K562 (cell line): ENCODE measurements around the gene C19orf47. TPM values are rescaled to one million over a fixed set of nuclear protein-coding genes. Genes with fewer than 3 reads are reported as not detected.

Experiments
- CHCHD3 ChIP-seq: fragments of 250-450 bp; sonication (Bioruptor Pico); IDR thresholded peaks from 2 replicates; pipeline ENCODE4 v2.1.2; 2022; ENCODE audit warnings: mild to moderate bottlenecking
- CTBP1 ChIP-seq: fragments of 450-650 bp; IDR thresholded peaks from 2 replicates; pipeline ENCODE4 v1.6.1; 2016; ENCODE audit warnings: borderline replicate concordance
- IFI16 ChIP-seq: fragments of 250-450 bp; sonication (Bioruptor Pico); IDR thresholded peaks from 2 replicates; pipeline ENCODE4 v2.1.2; 2022; ENCODE audit warnings: mild to moderate bottlenecking, inconsistent platforms
- MAZ ChIP-seq, 2 experiments: fragments of 450-650 bp in 1 of 2; sonication (generic) in 1 of 2; formaldehyde crosslinking; IDR thresholded peaks in 1 of 2; conservative IDR thresholded peaks in 1 of 2; 2 replicates each; pipeline versions ENCODE4 v1.4.0 to v1.5.0; 2020; ENCODE audit warnings: mild to moderate bottlenecking in 1 of 2, missing genetic modification reagents in 1 of 2
- NRF1 ChIP-seq, 2 experiments: fragments of 450-650 bp; IDR thresholded peaks in 1 of 2; conservative IDR thresholded peaks in 1 of 2; 2 replicates each; pipeline ENCODE4 v1.6.1; 2014; ENCODE audit warnings: mild to moderate bottlenecking in 2 of 2
- RBM17 ChIP-seq: fragments of 200-400 bp; formaldehyde crosslinking; IDR thresholded peaks from 2 replicates; pipeline ENCODE4 v1.6.1; 2017; ENCODE audit warnings: low read depth, mild to moderate bottlenecking, low read length, borderline replicate concordance
- RCOR1 ChIP-seq, 2 experiments: IDR thresholded peaks; 2 replicates each; pipeline ENCODE4 v1.6.1; 2012; ENCODE audit warnings: low read depth in 2 of 2, low read length in 2 of 2, borderline replicate concordance in 1 of 2, improper control_type of control experiment in 1 of 2
- SRSF1 ChIP-seq: fragments of 200-400 bp; formaldehyde crosslinking; IDR thresholded peaks from 2 replicates; pipeline ENCODE4 v1.6.1; 2017; ENCODE audit warnings: mild to moderate bottlenecking, low read depth, low read length, moderate library complexity
- ZNF717 ChIP-seq: fragments of 250-450 bp; sonication (Bioruptor Pico); IDR thresholded peaks from 2 replicates; pipeline ENCODE4 v1.5.0; 2021
- polyA plus RNA-seq, 8 experiments: library from polyadenylated mRNA; depleted of rRNA in 4 of 8; stranded (reverse) in 5 of 8; unstranded in 3 of 8; fragments of >200 nt; fragmentation: Nextera tagmentation in 2 of 8; fragmentation: Illumina TruSeq in 1 of 8; extraction: Ambion mirVana in 2 of 8; extraction: Trizol in 1 of 8; gene quantifications; 2 replicates each; pipeline versions ENCODE4 v1.2.1 to v1.2.3, GENCODE V29; 2011 to 2014; ENCODE audit warnings: inconsistent platforms in 1 of 8, missing spikeins in 1 of 8
- total RNA-seq, 7 experiments: library from RNA; depleted of rRNA in 6 of 7; stranded (reverse); fragments of >200 nt in 6 of 7; fragmentation: Illumina TruSeq in 2 of 7; extraction: Trizol in 2 of 7; gene quantifications; 2 replicates each; pipeline versions ENCODE4 v1.2.1 to v1.2.3, GENCODE V29; 2011 to 2021; ENCODE audit warnings: low replicate concordance in 1 of 7
- TF ChIP-seq, protein P1 (sequence below): fragments of 250-450 bp; sonication (Bioruptor Pico); IDR thresholded peaks from 2 replicates; pipeline ENCODE4 v1.9.0; 2021; ENCODE audit warnings: mild to moderate bottlenecking
- TF ChIP-seq, protein P2 (sequence below): fragments of 200-400 bp; formaldehyde crosslinking; IDR thresholded peaks from 2 replicates; pipeline ENCODE4 v1.6.1; 2017; ENCODE audit warnings: mild to moderate bottlenecking, low read depth, low read length, moderate library complexity
- TF ChIP-seq, protein P3 (sequence below), 3 experiments: fragments of 200-800 bp in 1 of 3; sonication (Bioruptor generic) in 1 of 3; sonication (generic) in 1 of 3; formaldehyde crosslinking in 1 of 3; IDR thresholded peaks; 2 replicates each; pipeline versions ENCODE4 v1.6.1 to v1.8.0; 2016 to 2022; ENCODE audit warnings: mild to moderate bottlenecking in 2 of 3, missing compliant biosample characterization in 2 of 3, missing genetic modification characterization in 2 of 3, missing genetic modification reagents in 1 of 3
- TF ChIP-seq, protein P4 (sequence below), 2 experiments: fragments of 150-350 bp in 1 of 2; IDR thresholded peaks; 2 replicates each; pipeline ENCODE4 v1.6.1; 2012 to 2016; ENCODE audit warnings: low read depth in 2 of 2, low read length in 2 of 2, mild to moderate bottlenecking in 1 of 2, moderate library complexity in 1 of 2
- TF ChIP-seq, protein P5 (sequence below): fragments of 450-650 bp; conservative IDR thresholded peaks from 2 replicates; pipeline ENCODE4 v1.6.1; 2016; ENCODE audit warnings: missing genetic modification characterization, low read depth, mild to moderate bottlenecking, control low read depth, missing compliant biosample characterization
- TF ChIP-seq, protein P6 (sequence below): sonication (generic); formaldehyde crosslinking; IDR thresholded peaks from 2 replicates; pipeline ENCODE4 v1.8.0; 2022; ENCODE audit warnings: mild to moderate bottlenecking, low read depth, missing genetic modification reagents

Gene C19orf47
- total and polyA plus RNA-seq, 9 of the 15 experiments (the other 6 are each of a cell fraction or from before 2014, with no cell fraction given): 0.08 to 26.1 (median 14.7) TPM

DNA sequence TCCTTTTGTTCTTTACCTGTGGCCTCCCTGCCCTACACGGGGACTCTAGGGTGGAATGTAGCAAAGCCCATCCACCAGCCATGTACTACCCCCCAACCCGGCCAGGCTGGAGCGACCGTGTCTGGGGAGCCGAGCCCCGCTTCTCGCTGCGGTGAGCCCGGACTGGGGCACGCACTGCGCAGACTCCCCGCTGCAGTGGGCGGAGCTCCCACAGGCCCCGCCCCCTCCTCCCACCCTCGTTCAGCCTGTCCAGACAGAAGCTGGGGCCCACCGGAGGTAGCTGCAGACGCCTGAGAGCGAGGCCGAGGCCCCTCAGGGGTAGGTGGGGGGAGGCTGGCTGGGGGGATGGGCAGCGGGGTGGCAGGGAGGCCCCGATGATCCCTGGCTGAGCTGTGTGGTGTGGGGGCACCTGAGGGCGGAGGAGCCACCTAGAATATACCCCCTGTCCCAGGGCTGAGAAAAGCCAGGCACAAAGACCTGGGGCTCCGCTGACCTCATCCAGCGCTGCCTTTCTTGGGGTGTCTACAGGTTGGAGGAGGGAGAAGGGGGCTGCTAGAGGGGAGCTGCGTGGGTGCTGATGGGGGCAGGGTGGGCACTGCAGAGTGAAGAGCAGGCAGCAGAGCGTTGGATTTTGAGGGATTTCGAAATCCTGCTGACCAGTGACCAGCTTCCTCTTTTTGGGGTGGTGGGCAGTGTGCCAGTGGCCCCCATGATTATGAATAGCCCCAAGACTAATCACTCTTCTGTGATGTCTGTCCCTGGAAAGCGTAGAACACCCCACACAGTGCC lies 17.6 kb upstream of the C19orf47 start (continued):
- no peak for TF ChIP-seq ZNF717
- peak in 1 of 2 experiments; percentile 49; a peak in 1 of 4 replicates for TF ChIP-seq MAZ (CRISPR knock-in tag; conservative IDR thresholded peaks at IDR 0.05 in 1 of 2, IDR thresholded peaks at IDR 0.05 in 1 of 2)
- TF ChIP-seq, protein P1, sequence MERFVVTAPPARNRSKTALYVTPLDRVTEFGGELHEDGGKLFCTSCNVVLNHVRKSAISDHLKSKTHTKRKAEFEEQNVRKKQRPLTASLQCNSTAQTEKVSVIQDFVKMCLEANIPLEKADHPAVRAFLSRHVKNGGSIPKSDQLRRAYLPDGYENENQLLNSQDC (CRISPR knock-in tag): no peak
- TF ChIP-seq, protein P2, sequence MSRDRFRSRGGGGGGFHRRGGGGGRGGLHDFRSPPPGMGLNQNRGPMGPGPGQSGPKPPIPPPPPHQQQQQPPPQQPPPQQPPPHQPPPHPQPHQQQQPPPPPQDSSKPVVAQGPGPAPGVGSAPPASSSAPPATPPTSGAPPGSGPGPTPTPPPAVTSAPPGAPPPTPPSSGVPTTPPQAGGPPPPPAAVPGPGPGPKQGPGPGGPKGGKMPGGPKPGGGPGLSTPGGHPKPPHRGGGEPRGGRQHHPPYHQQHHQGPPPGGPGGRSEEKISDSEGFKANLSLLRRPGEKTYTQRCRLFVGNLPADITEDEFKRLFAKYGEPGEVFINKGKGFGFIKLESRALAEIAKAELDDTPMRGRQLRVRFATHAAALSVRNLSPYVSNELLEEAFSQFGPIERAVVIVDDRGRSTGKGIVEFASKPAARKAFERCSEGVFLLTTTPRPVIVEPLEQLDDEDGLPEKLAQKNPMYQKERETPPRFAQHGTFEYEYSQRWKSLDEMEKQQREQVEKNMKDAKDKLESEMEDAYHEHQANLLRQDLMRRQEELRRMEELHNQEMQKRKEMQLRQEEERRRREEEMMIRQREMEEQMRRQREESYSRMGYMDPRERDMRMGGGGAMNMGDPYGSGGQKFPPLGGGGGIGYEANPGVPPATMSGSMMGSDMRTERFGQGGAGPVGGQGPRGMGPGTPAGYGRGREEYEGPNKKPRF: no peak
- no peak for TF ChIP-seq CHCHD3 (CRISPR knock-in tag)
- peak; percentile 93 to 94 for TF ChIP-seq NRF1 (conservative IDR thresholded peaks at IDR 0.05 in 1 of 2, IDR thresholded peaks at IDR 0.05 in 1 of 2)
- TF ChIP-seq, protein P3, sequence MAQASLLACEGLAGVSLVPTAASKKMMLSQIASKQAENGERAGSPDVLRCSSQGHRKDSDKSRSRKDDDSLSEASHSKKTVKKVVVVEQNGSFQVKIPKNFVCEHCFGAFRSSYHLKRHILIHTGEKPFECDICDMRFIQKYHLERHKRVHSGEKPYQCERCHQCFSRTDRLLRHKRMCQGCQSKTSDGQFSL (CRISPR knock-in tag; IDR thresholded peaks at IDR 0.05): no peak
- TF ChIP-seq, protein P3 (tag; IDR thresholded peaks at IDR 0.05): no peak
- TF ChIP-seq, protein P4, sequence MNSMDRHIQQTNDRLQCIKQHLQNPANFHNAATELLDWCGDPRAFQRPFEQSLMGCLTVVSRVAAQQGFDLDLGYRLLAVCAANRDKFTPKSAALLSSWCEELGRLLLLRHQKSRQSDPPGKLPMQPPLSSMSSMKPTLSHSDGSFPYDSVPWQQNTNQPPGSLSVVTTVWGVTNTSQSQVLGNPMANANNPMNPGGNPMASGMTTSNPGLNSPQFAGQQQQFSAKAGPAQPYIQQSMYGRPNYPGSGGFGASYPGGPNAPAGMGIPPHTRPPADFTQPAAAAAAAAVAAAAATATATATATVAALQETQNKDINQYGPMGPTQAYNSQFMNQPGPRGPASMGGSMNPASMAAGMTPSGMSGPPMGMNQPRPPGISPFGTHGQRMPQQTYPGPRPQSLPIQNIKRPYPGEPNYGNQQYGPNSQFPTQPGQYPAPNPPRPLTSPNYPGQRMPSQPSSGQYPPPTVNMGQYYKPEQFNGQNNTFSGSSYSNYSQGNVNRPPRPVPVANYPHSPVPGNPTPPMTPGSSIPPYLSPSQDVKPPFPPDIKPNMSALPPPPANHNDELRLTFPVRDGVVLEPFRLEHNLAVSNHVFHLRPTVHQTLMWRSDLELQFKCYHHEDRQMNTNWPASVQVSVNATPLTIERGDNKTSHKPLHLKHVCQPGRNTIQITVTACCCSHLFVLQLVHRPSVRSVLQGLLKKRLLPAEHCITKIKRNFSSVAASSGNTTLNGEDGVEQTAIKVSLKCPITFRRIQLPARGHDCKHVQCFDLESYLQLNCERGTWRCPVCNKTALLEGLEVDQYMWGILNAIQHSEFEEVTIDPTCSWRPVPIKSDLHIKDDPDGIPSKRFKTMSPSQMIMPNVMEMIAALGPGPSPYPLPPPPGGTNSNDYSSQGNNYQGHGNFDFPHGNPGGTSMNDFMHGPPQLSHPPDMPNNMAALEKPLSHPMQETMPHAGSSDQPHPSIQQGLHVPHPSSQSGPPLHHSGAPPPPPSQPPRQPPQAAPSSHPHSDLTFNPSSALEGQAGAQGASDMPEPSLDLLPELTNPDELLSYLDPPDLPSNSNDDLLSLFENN (IDR thresholded peaks at IDR 0.05; ENCODE audit: low read depth in 2 of 2, low read length in 2 of 2): no peak
- TF ChIP-seq SRSF1: no peak
- no peak for TF ChIP-seq CTBP1
- TF ChIP-seq RBM17: no peak
- TF ChIP-seq, protein P5, sequence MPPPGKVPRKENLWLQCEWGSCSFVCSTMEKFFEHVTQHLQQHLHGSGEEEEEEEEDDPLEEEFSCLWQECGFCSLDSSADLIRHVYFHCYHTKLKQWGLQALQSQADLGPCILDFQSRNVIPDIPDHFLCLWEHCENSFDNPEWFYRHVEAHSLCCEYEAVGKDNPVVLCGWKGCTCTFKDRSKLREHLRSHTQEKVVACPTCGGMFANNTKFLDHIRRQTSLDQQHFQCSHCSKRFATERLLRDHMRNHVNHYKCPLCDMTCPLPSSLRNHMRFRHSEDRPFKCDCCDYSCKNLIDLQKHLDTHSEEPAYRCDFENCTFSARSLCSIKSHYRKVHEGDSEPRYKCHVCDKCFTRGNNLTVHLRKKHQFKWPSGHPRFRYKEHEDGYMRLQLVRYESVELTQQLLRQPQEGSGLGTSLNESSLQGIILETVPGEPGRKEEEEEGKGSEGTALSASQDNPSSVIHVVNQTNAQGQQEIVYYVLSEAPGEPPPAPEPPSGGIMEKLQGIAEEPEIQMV (tag): no peak
- no peak for TF ChIP-seq IFI16
- no peak for TF ChIP-seq RCOR1 (IDR thresholded peaks at IDR 0.05; ENCODE audit: borderline replicate concordance in 1 of 2, low read depth in 2 of 2, low read length in 2 of 2)
- TF ChIP-seq, protein P6, sequence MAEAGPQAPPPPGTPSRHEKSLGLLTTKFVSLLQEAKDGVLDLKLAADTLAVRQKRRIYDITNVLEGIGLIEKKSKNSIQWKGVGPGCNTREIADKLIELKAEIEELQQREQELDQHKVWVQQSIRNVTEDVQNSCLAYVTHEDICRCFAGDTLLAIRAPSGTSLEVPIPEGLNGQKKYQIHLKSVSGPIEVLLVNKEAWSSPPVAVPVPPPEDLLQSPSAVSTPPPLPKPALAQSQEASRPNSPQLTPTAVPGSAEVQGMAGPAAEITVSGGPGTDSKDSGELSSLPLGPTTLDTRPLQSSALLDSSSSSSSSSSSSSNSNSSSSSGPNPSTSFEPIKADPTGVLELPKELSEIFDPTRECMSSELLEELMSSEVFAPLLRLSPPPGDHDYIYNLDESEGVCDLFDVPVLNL (CRISPR knock-in tag): no peak
